GM03348 (cell line): ENCODE data around the gene BMP4.

Experiments used
- DNase-seq: peaks from one replicate; pipeline ENCODE4 v3.0.0; 2012; ENCODE audit warnings: low spot score

Gene BMP4

GRCh38 chr14:53964249-53964648, 7.6 kb upstream of the BMP4 start:
- DNase-seq: no peak

- no peak for DNase-seq
These were observed 6.9 kb upstream of the BMP4 start for GRCh38 chr14:53963320-53964227.

GRCh38 chr14:53962953-53963319, 6.3 kb upstream of the BMP4 start:
- DNase-seq: no peak

GRCh38 chr14:53958628-53959027, 2.0 kb upstream of the BMP4 start:
- no peak for DNase-seq

- no peak for DNase-seq
These were observed 1.1 kb upstream of the BMP4 start for GRCh38 chr14:53957739-53958138.

DNA sequence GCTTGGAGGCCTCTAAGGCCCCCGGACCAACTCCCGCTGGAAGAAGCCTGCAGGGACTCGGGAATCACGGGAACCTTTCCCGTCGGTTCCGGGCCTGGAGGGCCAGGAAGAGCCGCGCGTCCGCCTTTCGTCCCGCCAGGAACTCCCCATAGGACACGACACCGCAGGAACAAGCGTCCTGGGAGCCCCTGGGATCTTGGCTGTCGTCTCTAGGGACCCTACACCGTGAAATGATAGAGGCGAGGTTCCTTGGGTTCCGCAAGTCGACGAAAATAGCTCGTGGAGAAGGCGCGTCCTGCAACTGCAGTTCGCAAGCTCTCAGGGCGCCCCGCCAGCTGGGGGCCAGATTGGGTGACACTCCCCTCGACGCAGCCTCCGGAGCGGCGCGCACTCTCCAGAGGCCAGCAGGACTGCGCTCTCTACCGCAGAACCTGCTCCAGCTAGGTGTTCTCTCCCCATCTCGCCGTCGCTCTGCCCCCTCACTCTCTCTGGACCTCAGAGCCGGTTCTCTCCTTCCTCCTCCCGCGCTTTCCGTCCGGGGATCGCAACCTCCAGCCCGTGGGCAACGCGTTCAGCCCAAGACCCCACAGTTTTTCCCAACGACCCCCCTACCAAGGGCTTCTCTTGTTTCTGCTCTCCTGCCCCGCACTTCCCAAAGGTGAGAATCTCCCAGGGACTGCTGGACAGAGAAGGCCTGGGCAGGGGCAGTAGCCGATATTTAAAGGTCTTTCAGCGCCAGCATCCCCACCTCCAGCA, 776 bp downstream of the BMP4 start:
- DNase-seq: no peak

GRCh38 chr14:53955229-53955556, 1.4 kb downstream of the BMP4 start:
- no peak for DNase-seq

DNA sequence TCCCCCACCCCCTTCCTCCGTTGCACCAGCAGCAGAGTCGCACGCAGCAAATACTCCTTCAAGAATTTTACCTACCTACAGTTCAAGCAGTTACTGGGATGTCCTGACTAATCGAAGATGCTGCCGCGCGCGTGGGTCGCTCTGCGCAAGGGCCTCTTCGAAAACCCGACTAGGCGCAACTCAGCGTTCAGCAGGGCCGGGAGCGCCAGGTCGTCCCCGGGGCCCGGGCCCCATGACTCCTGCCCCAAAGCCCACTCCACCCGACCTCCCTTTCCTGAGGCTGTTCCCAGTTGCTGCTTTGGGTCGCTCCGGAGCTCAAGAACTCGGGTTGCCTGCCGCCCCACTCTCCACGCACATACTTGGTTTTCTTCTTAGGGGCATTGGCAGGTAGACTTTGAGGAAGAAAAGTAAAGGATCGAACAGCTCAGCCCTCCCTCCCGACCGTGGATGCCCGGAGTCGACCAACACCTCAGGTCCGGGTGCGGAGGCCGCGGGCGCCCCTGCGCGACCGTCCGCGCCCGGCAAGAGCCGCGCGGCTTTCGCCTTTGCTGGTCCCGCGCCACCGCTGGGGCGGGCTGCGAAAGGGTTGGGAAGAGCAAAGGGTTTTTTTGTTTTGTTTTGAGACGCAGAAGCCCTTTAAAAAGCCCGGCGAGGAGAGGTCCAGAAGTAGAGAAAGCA, 1.9 kb downstream of the BMP4 start:
- peak; percentile 26 for DNase-seq

DNA sequence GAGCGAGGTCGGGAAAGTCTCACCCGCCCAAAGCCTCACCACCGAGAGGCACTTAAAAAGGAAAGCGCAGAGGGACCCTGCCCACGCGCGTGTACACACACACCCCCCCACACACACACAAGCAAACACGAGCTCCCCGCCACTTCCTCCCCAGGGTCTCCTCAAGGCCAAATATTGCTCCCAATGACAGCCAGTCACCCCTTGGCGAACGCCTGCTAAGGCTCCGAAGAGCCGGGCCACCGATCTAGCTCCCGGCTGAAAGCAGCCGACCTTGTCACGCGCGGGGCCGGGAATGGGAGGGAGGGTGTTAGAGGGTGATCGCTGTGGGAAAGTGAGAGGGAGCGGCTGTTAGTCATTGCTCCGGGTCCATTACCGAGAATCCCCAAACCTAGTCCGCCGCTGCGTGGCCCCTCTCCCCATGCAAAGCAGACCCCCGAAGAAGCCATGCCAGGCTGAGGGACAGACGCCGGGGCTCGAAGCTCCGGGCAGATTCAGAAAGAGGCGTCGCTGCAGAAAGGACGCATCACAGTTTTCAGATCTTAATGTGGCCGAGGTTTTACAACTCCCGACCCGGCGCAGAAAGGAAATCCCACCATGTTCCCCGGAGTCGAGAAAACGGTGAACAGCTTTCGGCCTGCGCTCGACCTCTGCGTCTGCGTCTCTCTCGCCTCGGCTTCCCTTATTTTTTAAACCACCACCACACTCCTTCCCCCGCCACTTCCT, 2.6 kb downstream of the BMP4 start:
- DNase-seq: peak; percentile 54

- DNase-seq: peak; percentile 86
These were observed 3.4 kb downstream of the BMP4 start for GRCh38 chr14:53953002-53953827.

DNA sequence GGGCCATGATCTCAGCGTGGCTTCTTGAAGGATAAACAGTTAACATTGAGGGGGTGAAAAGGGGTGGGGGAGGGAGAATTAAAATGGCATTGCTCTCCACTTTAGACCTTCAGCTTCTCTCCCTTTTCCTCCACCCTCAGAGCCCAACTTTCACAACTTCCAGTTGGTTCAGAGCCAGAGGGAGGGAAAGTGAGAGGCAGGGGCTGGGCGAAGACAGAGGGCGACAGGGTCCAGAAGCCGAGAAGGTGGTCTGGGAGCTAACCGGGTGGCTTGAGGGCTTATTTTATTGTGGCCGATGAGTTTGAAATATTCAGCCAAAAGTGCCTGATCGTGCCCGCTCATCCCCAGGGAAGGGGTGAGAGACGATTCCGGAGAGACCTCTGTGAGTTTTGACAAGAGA, 4.1 kb downstream of the BMP4 start:
- DNase-seq: no peak

GRCh38 chr14:53951627-53952303, 4.9 kb downstream of the BMP4 start:
- no peak for DNase-seq

DNA sequence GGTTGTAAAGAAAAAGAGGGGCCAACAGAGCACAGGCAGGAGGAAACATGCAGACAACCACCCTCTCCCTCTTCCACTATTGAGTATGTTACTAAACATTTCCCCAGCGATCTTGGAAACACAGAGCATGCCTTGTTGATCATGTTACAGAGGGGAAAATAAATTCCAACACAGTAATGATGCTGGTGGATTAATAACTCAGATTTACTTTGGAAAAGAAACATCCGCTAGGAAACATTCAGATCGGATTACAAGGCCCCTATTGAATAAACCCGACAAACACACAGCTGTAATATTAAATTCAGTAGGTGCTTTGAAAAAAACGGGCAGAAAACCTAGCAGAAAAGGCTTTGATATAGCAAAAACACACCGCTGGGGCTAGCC, 5.4 kb downstream of the BMP4 start:
- DNase-seq: no peak

DNA sequence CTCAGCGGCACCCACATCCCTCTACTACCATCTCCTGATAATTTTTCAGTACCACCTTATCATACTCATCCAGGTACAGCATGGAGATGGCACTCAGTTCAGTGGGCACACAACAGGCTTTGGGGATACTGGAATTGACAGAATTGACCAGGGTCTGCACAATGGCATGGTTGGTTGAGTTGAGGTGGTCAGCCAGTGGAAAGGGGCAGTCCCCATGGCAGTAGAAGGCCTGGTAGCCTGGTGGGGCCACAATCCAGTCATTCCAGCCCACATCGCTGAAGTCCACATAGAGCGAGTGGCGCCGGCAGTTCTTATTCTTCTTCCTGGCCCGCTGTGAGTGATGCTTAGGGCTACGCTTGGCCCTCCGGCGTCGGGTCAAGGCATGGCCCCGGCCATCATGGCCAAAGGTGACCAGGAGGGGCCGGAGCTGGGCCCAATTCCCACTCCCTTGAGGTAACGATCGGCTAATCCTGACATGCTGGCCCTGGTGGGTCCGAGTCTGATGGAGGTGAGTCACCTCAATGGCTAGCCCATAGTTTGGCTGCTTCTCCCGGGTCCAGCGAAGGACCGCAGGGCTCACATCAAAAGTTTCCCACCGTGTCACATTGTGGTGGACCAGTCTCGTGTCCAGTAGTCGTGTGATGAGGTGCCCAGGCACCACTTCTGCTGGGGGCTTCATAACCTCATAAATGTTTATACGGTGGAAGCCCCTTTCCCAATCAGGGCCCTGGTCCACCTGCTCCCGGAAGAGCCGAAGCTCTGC, 6.4 kb downstream of the BMP4 start:
- no peak for DNase-seq

- no peak for DNase-seq
These were observed 7.4 kb downstream of the BMP4 start for GRCh38 chr14:53949201-53949600.

DNA sequence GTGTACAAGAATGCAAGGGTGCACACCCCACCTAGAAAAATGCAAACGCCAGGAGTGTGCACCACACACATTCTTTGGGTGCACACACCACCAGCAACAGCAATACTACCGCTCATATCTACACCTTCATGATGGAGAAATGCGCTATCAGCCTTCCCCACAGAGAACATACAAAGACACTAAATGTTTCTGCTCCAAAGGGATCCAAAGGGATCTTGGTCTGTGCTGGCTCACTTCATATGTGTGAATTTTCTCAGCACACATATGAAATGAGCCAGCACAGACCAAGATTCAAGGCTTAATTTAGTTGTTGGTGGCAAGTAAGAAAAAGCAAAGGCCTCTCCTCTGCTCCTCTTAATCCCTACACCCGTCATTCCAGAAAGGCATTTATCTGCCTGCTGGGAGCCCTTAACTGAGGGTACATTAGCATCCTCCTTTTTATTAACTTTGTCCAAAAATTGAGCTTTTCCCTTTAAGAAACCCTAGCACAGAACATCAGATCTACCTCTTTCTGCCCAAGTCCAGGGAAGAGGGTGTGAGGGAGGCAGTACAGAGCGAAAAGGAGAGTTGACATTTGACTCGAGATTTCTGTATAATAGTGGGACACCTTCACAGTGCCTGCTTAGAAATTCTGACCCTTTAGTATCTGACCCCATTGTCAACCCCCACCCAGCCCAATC, 8.3 kb downstream of the BMP4 start:
- DNase-seq: no peak

DNA sequence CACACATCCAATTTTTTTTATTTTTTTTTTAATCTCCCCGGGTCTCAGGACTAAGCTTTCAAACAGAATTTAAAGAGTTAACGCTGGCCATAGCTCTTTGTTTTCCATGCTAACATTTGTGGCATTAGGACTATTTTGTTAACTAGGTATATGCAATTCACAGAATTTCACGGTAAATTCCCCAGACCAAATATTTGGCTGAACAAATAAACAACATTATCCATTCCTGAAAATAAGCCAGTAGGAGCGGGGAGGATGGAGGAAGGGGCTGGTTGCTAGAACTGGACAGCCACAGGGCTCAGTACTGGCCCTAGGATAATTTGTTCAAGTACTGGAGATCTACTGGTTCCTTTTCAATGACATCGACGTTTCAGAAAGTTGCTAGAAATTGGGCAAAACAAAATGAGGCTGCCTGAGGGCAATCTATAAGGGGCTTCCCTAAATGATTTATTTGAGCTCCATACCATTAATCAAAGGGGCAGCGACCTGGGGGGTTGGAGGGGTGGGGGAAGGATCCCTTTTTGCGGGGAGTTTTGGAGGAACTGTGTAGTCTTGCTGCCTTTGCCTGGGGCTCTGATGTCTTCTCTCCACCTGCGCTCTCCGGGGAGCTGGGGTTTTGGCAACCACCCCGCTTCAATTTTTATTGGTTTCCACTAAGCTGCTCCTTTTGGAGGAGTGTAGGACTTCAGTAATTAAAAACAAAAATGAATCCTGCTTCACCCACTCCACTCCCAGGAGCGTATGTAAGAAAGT, 9.0 kb downstream of the BMP4 start:
- DNase-seq: no peak

- DNase-seq: no peak
These were observed 9.6 kb downstream of the BMP4 start for GRCh38 chr14:53947094-53947445.
